Osteocyte (in vitro differentiated cells): ENCODE data around the gene CPEB4. TPM values are rescaled to one million over a fixed set of nuclear protein-coding genes. Genes with fewer than 3 reads are reported as not detected.

Experiments
- DNase-seq: peaks from one replicate; pipeline ENCODE4 v3.0.0; 2021; ENCODE audit warnings: mixed read lengths; ENCODE audit not compliant: unreplicated experiment; ENCODE audit errors: extremely low spot score
- H3K27ac Mint-ChIP-seq: one replicate; pipeline ENCODE4 v1.8.0; 2021; ENCODE audit warnings: mild to moderate bottlenecking, mixed read lengths; ENCODE audit not compliant: unreplicated experiment
- H3K27me3 Mint-ChIP-seq: one replicate; pipeline ENCODE4 v1.8.0; 2021; ENCODE audit warnings: mixed read lengths; ENCODE audit not compliant: unreplicated experiment
- H3K36me3 Mint-ChIP-seq: one replicate; pipeline ENCODE4 v1.8.0; 2021; ENCODE audit warnings: mixed read lengths; ENCODE audit not compliant: unreplicated experiment
- H3K4me1 Mint-ChIP-seq: one replicate; pipeline ENCODE4 v1.8.0; 2021; ENCODE audit warnings: mixed read lengths; ENCODE audit not compliant: unreplicated experiment
- H3K4me3 Mint-ChIP-seq: one replicate; pipeline ENCODE4 v1.8.0; 2021; ENCODE audit warnings: mild to moderate bottlenecking, moderate library complexity, mixed read lengths; ENCODE audit not compliant: unreplicated experiment
- H3K9me3 Mint-ChIP-seq: one replicate; pipeline ENCODE4 v1.8.0; 2021; ENCODE audit warnings: mixed read lengths; ENCODE audit not compliant: unreplicated experiment
- CTCF ChIP-seq: fragments of 200-600 bp; sonication (generic); IDR thresholded peaks from 2 replicates; pipeline ENCODE4 v1.5.0; 2021; ENCODE audit warnings: antibody characterized with exemption, mild to moderate bottlenecking, moderate library complexity
- total RNA-seq: library from RNA; stranded (reverse); gene quantifications from 2 replicates; pipeline ENCODE4 v1.2.1, GENCODE V29; 2021

Gene CPEB4
- total RNA-seq, 1 donor from 2014 or later = 37.6 TPM

DNA sequence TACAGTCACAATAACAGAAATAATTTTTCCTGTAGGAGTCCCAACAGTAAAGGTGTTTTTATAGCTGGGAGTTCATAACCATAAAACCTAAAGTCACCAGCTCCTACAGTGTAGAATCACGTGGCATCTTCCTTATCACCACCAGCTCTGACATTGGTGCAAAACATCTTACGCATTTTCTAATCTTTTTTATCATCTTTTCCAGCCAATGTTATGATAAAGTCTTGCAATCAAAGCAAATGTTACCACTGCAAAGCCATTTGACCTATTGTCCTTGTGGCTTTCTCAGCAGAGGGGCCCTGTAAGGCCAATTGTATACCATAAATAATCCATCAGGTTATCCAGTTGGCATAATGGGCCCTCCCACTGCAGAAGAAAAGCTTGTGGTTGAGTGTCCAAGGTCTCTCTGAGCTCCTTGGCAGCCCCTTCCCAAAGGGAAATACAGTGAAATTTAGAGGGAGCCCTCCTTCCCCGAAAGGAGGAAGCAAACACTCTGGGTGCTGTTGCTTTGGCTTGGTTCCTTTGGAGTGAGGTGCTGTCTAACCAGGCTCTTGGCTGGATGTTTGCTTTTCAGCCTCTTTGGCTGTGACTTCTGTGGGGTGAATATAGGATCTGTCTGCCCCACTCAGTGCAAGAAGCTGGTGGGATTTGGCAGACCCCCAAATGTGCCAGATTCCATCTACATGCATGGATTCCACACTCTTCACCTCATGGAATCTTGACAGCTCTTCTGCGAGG lies 29.3 kb upstream of the CPEB4 start:
- Mint-ChIP-seq H3K27me3 (no peaks in the 10 kb centered on the region), H3K36me3 (no peaks in the 10 kb centered on the region), H3K27ac (no peak overlapping the region), H3K4me3 (no peak overlapping the region), H3K9me3 (no peaks in the 10 kb centered on the region), H3K4me1 (peaks cover 20% of the 10 kb centered on the region)
- no peak for DNase-seq
- no peak for TF ChIP-seq CTCF

DNA sequence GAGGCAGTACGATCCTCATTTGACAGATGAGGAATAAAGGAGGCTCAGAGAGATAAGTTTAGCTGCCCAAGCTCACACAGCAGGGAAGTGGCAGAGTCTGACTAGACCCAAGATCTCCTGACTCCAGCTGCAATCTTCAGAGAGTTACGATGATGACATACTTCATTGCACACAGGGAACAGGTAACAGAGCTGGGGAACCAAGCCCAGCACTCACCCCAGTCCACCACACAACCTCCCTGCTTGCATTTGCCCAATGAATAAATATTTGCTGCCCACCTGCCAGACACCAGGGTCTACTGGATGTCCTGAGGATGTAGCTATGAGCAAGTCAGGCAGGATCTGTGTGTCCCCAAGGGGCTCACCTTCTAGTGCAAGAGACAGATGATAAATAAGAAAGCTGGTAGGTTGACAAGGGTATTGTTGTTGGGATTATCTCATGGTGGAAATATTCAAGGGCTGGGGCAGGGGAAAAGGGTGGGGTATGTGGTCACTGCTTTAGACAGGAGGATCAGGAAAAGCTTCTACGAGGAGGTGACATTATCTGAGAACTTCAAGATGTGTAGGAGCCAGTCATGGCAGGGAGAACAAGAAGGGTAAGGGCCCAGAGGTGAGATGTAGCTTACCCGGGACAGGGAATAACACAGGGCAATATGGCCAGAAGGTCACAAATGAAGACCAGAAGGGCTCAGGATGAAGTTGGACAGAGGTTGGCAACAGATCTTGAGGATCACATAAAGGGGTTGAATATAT lies 28.6 kb upstream of the CPEB4 start:
- H3K4me3 Mint-ChIP-seq = no peak overlapping the region
- no peaks in the 10 kb centered on the region for H3K36me3 Mint-ChIP-seq
- no peak for TF ChIP-seq CTCF
- H3K9me3 Mint-ChIP-seq = no peaks in the 10 kb centered on the region
- no peak overlapping the region for H3K27ac Mint-ChIP-seq
- peaks cover 13% of the 10 kb centered on the region for H3K4me1 Mint-ChIP-seq
- no peaks in the 10 kb centered on the region for H3K27me3 Mint-ChIP-seq
- DNase-seq = no peak

- H3K9me3 Mint-ChIP-seq = no peaks in the 10 kb centered on the region
- H3K27me3 Mint-ChIP-seq = no peaks in the 10 kb centered on the region
- H3K4me1 Mint-ChIP-seq = peaks cover 2% of the 10 kb centered on the region
- no peaks in the 10 kb centered on the region for H3K36me3 Mint-ChIP-seq
- DNase-seq = no peak
- no peak overlapping the region for H3K27ac Mint-ChIP-seq
- no peak for TF ChIP-seq CTCF
- H3K4me3 Mint-ChIP-seq = no peak overlapping the region
Observed at GRCh38 chr5:173862047-173862477, 26.1 kb upstream of the CPEB4 start.

GRCh38 chr5:173863359-173863758 lies 24.8 kb upstream of the CPEB4 start:
- H3K9me3 Mint-ChIP-seq = peaks cover 9% of the 10 kb centered on the region
- H3K27me3 Mint-ChIP-seq = no peaks in the 10 kb centered on the region
- H3K27ac Mint-ChIP-seq = no peak overlapping the region
- H3K36me3 Mint-ChIP-seq = no peaks in the 10 kb centered on the region
- no peak overlapping the region for H3K4me3 Mint-ChIP-seq
- no peak for DNase-seq
- TF ChIP-seq CTCF = no peak
- H3K4me1 Mint-ChIP-seq = peaks cover 4% of the 10 kb centered on the region
